GM18870 (cell line): ENCODE measurements around the gene LRRC71.

Experiments
- ATAC-seq: cut with Tn5 transposase; IDR thresholded peaks from one replicate; pipeline ENCODE4 v1.9.1; 2021; ENCODE audit warnings: moderate library complexity; ENCODE audit not compliant: unreplicated experiment

Gene LRRC71

DNA sequence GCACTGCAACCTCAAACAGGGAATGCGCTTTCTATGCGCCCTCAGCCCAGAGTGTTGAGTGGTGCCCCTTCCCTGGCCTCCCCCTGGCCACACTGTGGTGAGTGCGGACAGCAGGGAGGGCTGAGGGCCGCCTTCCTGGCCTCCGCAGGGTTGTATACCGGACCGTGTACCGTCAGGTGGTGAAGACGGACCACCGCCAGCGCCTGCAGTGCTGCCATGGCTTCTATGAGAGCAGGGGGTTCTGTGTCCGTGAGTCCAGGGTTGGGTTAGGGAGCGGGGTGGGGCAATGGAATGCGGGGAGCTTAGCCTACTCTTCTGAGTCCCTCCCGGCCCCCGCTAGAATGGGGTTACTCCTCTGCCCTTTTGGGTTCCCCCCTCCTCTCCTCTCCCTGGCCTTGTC, 15.3 kb upstream of the LRRC71 start:
- ATAC-seq: no peak

DNA sequence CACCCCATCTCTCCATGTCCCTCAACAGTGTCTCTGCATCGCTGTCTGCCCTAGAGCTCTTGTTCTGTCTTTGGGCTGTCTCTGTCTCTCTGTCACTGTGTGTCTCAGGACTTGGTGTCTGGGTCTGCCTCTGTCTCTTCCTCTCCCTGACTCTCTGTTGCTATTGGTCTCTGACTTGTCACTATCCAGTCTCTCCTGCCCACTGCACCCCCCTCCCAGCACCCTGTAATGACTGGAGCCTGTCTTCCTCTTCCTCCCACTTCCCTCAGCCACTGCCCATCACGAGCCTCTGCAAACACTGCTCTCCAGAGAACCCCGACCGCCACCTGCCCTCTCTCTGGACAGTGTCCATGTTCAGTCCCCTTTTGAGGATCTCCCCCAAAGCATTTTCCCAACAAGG, 14.8 kb upstream of the LRRC71 start:
- no peak for ATAC-seq

- no peak for ATAC-seq
These were observed 14.1 kb upstream of the LRRC71 start for GRCh38 chr1:156906206-156906906.

- no peak for ATAC-seq
These were observed 11.9 kb upstream of the LRRC71 start for GRCh38 chr1:156908541-156908940.

DNA sequence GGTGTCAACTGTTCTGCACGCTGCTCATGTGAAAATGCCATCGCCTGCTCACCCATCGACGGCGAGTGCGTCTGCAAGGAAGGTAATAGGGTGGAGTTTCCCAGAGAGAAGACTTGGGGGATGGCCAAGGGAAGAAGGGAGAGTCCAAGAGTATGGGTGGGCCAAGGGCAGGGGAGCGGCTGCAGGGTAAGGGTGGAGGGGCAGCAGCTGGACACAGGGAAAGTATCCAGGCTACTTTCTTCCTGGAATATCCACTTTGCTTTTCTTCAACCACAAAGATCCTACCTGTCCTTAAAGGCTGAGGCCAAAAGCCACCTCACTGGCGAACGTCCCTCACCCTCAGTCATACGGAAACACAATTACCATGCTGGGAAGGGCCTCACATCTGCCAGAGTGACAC, 11.5 kb upstream of the LRRC71 start:
- ATAC-seq: no peak

GRCh38 chr1:156909671-156910070, 10.8 kb upstream of the LRRC71 start:
- ATAC-seq: no peak

GRCh38 chr1:156910309-156910782, 10.1 kb upstream of the LRRC71 start:
- ATAC-seq: no peak

DNA sequence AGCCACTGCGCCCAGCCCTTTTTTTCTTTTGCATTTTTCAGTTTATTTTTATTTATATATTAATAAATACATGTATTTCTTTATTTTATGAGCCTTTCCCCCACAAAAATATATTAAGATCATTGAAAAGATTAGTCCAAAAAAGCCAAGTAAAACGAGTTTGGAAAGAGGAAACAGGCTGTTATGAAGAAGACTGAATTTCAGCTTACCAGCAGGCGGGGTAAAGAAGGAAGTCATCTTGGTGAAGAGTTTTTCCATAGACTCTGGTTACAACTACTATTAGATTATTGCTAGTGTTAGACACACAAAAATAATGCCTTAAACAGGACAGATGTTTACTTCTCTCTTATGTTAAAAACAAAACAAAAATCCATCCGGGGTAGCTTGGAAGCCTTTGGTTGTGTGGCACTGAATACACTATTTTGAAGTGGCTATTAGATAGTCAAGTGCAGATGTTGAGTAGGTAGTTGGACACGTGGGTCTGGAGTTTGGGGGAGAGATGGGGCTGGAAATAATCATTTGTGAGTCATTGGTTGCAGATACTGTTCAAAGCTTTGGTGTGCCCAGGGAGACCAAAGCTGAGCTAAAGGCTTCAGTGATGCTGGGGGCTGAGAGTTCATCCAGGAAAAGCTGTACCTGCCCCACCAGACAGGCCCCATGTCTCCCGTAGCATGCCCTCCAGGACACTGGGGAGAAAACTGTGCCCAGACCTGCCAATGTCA, 8.7 kb upstream of the LRRC71 start:
- no peak for ATAC-seq

- no peak for ATAC-seq
These were observed 8.1 kb upstream of the LRRC71 start for GRCh38 chr1:156912310-156912709.

- no peak for ATAC-seq
These were observed 7.3 kb upstream of the LRRC71 start for GRCh38 chr1:156912861-156913808.

- no peak for ATAC-seq
These were observed 6.5 kb upstream of the LRRC71 start for GRCh38 chr1:156913809-156914387.

DNA sequence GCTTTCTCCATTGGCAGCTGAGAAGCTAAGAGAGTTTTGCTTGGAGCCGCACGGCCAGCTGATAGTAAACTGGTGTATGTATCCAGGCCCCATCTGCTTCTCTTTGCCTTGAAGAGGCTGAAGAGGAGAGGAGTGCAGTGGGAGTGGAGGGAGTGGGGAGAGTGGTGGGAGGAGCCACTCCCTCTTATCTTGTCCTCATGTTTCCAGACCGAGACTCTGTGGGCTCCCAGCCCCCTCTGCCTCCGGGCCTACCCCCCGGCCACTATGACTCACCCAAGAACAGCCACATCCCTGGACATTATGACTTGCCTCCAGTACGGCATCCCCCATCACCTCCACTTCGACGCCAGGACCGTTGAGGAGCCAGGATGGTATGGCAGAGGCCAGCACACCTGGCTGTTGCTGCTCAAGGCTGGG, 6.0 kb upstream of the LRRC71 start:
- no peak for ATAC-seq

- ATAC-seq: no peak
These were observed 659 bp downstream of the LRRC71 start for GRCh38 chr1:156921053-156921529.

GRCh38 chr1:156922986-156923669, 2.7 kb downstream of the LRRC71 start:
- no peak for ATAC-seq

DNA sequence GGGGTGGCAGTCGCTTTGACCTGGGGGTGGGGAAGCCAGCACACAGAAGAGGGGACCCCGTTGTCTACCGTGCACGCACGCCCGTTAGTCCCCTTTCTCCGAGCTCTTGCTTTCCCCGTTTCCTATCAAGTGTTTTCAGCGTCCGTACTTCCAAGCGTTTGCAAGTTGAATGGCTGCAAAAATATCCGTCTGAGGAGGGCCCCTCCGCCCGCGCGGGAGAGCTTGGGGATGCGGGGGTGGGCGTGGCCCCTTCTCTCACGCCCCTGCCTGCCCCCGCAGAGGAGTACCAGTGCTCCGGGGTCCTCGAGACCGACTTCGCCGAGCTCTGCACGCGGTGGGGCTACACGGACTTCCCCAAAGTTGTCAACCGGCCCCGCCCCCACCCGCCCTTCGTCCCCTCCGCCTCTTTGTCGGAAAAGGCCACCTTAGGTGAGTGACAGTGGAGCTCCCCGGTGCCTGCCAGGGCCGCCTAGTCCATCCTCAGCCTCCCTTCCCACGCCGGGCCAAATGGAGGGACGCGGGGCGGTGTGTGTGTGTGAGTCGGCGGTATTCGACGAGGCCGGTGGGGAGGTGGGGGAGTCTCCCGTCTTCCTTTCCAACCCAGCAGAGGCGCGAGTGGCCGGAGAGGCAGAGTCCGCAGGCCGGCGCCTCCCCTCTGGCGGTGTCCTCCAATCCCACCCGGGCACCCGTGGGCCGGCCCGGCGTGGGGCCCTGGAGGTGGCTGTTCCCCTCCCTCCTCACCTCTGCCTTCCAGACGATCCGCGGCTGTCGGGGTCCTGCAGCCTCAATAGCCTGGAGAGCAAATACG, 3.4 kb downstream of the LRRC71 start:
- ATAC-seq: no peak

DNA sequence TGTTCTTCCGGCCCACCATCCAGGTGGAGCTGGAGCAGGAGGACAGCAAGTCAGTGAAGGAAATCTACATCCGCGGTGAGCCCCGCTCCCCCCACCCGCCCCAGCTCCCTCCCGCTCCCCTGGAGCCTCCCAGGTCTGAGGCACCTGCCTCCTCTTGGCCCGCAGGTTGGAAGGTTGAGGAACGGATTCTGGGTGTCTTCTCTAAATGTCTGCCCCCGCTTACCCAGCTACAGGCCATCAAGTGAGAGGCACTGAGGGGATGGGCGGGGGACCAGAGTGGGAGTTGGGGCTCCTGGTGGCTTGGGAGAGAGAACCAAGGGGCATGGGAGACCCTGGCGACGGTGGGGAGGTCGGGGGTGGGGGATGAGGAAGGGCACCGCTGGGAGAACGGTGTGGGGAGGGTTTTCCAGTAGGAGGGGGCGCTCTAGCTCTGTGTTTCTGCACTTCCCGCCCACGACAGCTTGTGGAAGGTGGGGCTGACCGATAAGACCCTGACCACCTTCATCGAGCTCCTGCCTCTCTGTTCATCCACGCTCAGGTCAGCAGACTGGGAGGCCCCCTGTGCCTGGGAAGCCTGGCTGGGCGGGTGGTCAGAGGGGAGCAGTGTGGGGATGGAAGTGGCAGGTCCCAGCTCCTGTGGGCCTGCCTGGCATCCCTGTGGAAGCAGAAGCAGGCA, 4.2 kb downstream of the LRRC71 start:
- no peak for ATAC-seq

DNA sequence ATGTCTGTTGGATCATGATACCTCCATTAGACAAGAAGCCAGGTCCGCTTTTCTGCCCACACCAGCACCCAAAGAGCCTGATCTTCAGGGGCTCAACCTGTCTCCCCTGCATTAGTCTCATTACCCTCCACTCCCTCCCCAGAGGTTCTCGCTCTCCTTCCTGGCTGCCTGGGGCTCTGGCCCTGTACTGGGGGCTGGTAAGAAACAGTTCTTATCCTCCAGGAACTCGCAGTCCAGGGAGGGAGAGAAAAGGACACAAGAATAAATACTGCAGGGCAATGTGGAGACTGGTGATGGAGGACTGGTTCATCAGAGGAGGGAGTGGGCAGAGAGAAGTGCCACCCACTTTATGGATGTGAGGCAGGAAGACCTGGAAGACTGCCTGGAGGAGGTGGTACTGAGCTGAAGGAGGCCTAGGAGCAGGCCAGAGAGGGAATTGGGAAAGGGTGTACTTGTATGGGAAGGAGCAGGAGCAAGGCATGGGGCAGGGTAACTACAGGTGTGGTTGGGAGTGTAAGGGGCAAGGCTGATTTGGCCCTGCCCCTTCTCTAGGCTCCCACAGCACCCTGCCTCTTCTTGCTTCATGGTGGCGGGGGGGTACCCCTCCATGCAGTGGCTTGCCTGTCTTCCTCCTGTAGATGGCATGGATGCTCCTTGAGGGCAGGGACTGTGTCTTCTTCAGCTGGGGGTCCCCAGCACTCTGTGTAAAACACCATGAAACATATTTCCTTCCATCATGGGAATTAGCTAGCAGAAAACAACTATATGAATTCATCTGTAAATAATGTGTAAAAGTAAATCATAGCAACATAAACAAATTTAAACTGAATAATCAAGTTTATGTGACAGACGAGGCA, 5.0 kb downstream of the LRRC71 start:
- no peak for ATAC-seq

DNA sequence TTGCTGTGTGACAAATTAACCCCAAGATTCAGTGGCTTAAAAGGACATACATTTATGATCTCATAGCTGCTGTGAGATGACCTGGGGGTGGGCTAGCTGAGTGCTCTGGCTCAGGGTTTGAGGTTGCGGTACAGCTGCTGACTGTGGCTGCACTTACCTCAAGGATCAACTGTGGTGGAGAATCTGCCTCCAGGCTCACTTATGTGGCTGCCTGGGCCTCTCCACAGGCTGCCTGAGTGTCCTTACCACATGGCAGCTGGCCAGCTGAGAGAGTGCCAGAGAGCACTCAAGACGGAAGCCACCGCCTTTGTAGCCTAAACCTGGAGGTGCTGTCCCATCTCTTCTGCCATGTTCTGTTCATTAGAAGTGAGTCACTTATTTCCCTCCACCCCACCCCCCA, 5.7 kb downstream of the LRRC71 start:
- no peak for ATAC-seq
